Measurements from ENCODE around the gene CNGB1. TPM values are rescaled to one million over a fixed set of nuclear protein-coding genes. Genes with fewer than 3 reads are reported as not detected.
"Not testable (repeated sequence)": the region's sequence is repeated elsewhere in the genome, so short reads cannot be mapped to it uniquely, and the experiment has no call there.

CNGB1 gene
- polyA plus RNA-seq, 1 donor from 2014 or later, result not detected

- peaks cover 2% of the 10 kb centered on the region for H3K36me3 Mint-ChIP-seq
- no peaks in the 10 kb centered on the region for H3K9me3 Mint-ChIP-seq
- H3K4me1 Mint-ChIP-seq, result peaks cover 3 to 7% (median 4%) of the 10 kb centered on the region in 3 donors
- no peak overlapping the region for H3K4me3 Mint-ChIP-seq
- peak overlapping the region in 1 of 3 donors; percentile 23 for H3K27ac Mint-ChIP-seq
- no peaks in the 10 kb centered on the region for H3K27me3 Mint-ChIP-seq
Measured at GRCh38 chr16:57992084-57992483, 21.2 kb upstream of the CNGB1 start.

- Mint-ChIP-seq H3K9me3 (no peaks in the 10 kb centered on the region), H3K27ac (peak overlapping the region in 1 of 3 donors; percentile 53)
Measured at GRCh38 chr16:57991551-57992059, 20.7 kb upstream of the CNGB1 start.

GRCh38 chr16:57988929-57989328 lies 18.0 kb upstream of the CNGB1 start:
- H3K4me1 Mint-ChIP-seq, result peaks cover 0 to 2% (median 0%) of the 10 kb centered on the region in 3 donors
- no peak overlapping the region for H3K4me3 Mint-ChIP-seq
- H3K27ac Mint-ChIP-seq, result peak overlapping the region in 1 of 3 donors; percentile 5
- H3K36me3 Mint-ChIP-seq, result peaks cover 1% of the 10 kb centered on the region
- no peaks in the 10 kb centered on the region for H3K9me3 Mint-ChIP-seq
- H3K27me3 Mint-ChIP-seq, result peaks cover 4% of the 10 kb centered on the region

More at GRCh38 chr16:57991551-57992059, 20.7 kb upstream of the CNGB1 start:
- peaks cover 3 to 7% (median 4%) of the 10 kb centered on the region in 3 donors for H3K4me1 Mint-ChIP-seq
- H3K36me3 Mint-ChIP-seq, result peaks cover 4% of the 10 kb centered on the region
- no peak overlapping the region for H3K4me3 Mint-ChIP-seq
- H3K27me3 Mint-ChIP-seq, result no peaks in the 10 kb centered on the region

GRCh38 chr16:57987441-57988177 lies 16.7 kb upstream of the CNGB1 start:
- H3K4me1 Mint-ChIP-seq, result peaks cover 0 to 2% (median 0%) of the 10 kb centered on the region in 3 donors
- H3K36me3 Mint-ChIP-seq, result peaks cover 1% of the 10 kb centered on the region
- no peaks in the 10 kb centered on the region for H3K9me3 Mint-ChIP-seq
- H3K27ac Mint-ChIP-seq, result no peak overlapping the region
- peak overlapping the region in 1 of 4 donors; percentile 20 for H3K4me3 Mint-ChIP-seq
- H3K27me3 Mint-ChIP-seq, result peaks cover 4% of the 10 kb centered on the region

GRCh38 chr16:57986196-57986595 lies 15.3 kb upstream of the CNGB1 start:
- Mint-ChIP-seq H3K4me1 (peaks cover 0 to 2% (median 0%) of the 10 kb centered on the region in 3 donors), H3K27me3 (peaks cover 4% of the 10 kb centered on the region), H3K4me3 (peak overlapping the region in 2 of 4 donors; percentile 39 to 44), H3K9me3 (no peaks in the 10 kb centered on the region), H3K27ac (no peak overlapping the region), H3K36me3 (peaks cover 1% of the 10 kb centered on the region)

GRCh38 chr16:57985204-57986181 lies 14.6 kb upstream of the CNGB1 start:
- Mint-ChIP-seq H3K27me3 (peaks cover 7% of the 10 kb centered on the region), H3K4me1 (peaks cover 0 to 2% (median 0%) of the 10 kb centered on the region in 3 donors), H3K9me3 (no peaks in the 10 kb centered on the region), H3K27ac (no peak overlapping the region), H3K36me3 (peaks cover 1% of the 10 kb centered on the region), H3K4me3 (peak overlapping the region; percentile 66 to 91 (median 80))

- H3K36me3 Mint-ChIP-seq, result peaks cover 1% of the 10 kb centered on the region
- peaks cover 0 to 2% (median 0%) of the 10 kb centered on the region in 3 donors for H3K4me1 Mint-ChIP-seq
- H3K27ac Mint-ChIP-seq, result peak overlapping the region in 1 of 3 donors; percentile 42
- peak overlapping the region; percentile 80 to 91 (median 85) for H3K4me3 Mint-ChIP-seq
- no peaks in the 10 kb centered on the region for H3K9me3 Mint-ChIP-seq
- H3K27me3 Mint-ChIP-seq, result peaks cover 10% of the 10 kb centered on the region
Measured at GRCh38 chr16:57984443-57985203, 13.7 kb upstream of the CNGB1 start.

- H3K4me1 Mint-ChIP-seq, result peaks cover 0 to 2% (median 0%) of the 10 kb centered on the region in 3 donors
- H3K9me3 Mint-ChIP-seq, result no peaks in the 10 kb centered on the region
- H3K27me3 Mint-ChIP-seq, result peaks cover 10% of the 10 kb centered on the region
- H3K27ac Mint-ChIP-seq, result no peak overlapping the region
- H3K36me3 Mint-ChIP-seq, result peaks cover 1% of the 10 kb centered on the region
- no peak overlapping the region for H3K4me3 Mint-ChIP-seq
Measured at GRCh38 chr16:57982385-57982784, 11.5 kb upstream of the CNGB1 start.

- H3K4me1 Mint-ChIP-seq, result peaks cover 0 to 2% (median 0%) of the 10 kb centered on the region in 3 donors
- no peaks in the 10 kb centered on the region for H3K9me3 Mint-ChIP-seq
- no peak overlapping the region for H3K27ac Mint-ChIP-seq
- no peak overlapping the region for H3K4me3 Mint-ChIP-seq
- H3K27me3 Mint-ChIP-seq, result peaks cover 10% of the 10 kb centered on the region
- no peaks in the 10 kb centered on the region for H3K36me3 Mint-ChIP-seq
Measured at GRCh38 chr16:57981636-57982035, 10.7 kb upstream of the CNGB1 start.

GRCh38 chr16:57979006-57979585 lies 8.2 kb upstream of the CNGB1 start:
- H3K4me3 Mint-ChIP-seq, result peak overlapping the region in 1 of 4 donors; percentile 57
- peaks cover 8% of the 10 kb centered on the region for H3K27me3 Mint-ChIP-seq
- H3K27ac Mint-ChIP-seq, result no peak overlapping the region
- no peaks in the 10 kb centered on the region for H3K36me3 Mint-ChIP-seq
- H3K4me1 Mint-ChIP-seq, result no peaks in the 10 kb centered on the region
- H3K9me3 Mint-ChIP-seq, result no peaks in the 10 kb centered on the region

GRCh38 chr16:57978070-57978465 lies 7.1 kb upstream of the CNGB1 start:
- H3K36me3 Mint-ChIP-seq, H3K27ac Mint-ChIP-seq, H3K27me3 Mint-ChIP-seq, H3K4me1 Mint-ChIP-seq, H3K9me3 Mint-ChIP-seq: not testable (repeated sequence)
- H3K4me3 Mint-ChIP-seq, result peak overlapping the region in 1 of 4 donors; percentile 2

- no peaks in the 10 kb centered on the region for H3K4me1 Mint-ChIP-seq
- no peak overlapping the region for H3K27ac Mint-ChIP-seq
- H3K4me3 Mint-ChIP-seq, result no peak overlapping the region
- H3K9me3 Mint-ChIP-seq, result no peaks in the 10 kb centered on the region
- no peaks in the 10 kb centered on the region for H3K36me3 Mint-ChIP-seq
- H3K27me3 Mint-ChIP-seq, result peaks cover 8% of the 10 kb centered on the region
Measured at GRCh38 chr16:57977418-57978069, 6.6 kb upstream of the CNGB1 start.

- Mint-ChIP-seq H3K4me3 (peak overlapping the region in 1 of 4 donors; percentile 15), H3K27ac (no peak overlapping the region), H3K9me3 (peaks cover 0 to 2% (median 0%) of the 10 kb centered on the region in 3 donors), H3K36me3 (no peaks in the 10 kb centered on the region), H3K27me3 (peaks cover 12% of the 10 kb centered on the region), H3K4me1 (no peaks in the 10 kb centered on the region)
Measured at GRCh38 chr16:57976331-57976796, 5.4 kb upstream of the CNGB1 start.

Measured in IgD-negative memory B cell (primary cell).